HG03139 (cell line): ENCODE measurements around the gene CISTR.
"Not testable (repeated sequence)": the region's sequence is repeated elsewhere in the genome, so short reads cannot be mapped to it uniquely, and the experiment has no call there.

Experiments
- ATAC-seq: cut with Tn5 transposase; IDR thresholded peaks from one replicate; pipeline ENCODE4 v1.9.1; 2021; ENCODE audit not compliant: unreplicated experiment

Gene CISTR

GRCh38 chr12:53751336-53752191 is at the start of gene CISTR:
Gene CISTR, minus strand, starts transcription at chr12:53751979.
- ATAC-seq: no peak

DNA sequence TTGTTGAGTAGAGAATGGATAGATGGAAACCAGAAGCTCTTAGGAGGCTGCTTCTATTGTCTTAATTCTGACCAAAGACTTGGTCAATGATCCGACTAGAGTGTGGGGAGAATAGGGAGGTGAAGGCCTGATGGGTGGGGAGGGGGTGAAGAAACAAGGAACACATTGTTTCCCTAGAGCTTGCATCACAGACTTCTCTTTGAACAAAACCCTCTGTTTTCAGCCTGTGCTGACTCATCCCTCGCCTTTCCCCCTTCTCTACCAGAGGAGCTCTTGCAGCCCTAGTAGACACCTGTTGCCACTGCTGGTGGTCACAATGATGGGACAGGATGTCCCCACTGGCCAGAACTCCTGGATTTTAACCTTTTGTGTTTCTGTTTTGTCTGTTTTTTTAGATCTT is 46.8 kb upstream of the CISTR start:
- no peak for ATAC-seq

- no peak for ATAC-seq
Measured at GRCh38 chr12:53795927-53796326, 44.1 kb upstream of the CISTR start.

GRCh38 chr12:53793221-53793620 is 41.4 kb upstream of the CISTR start:
- no peak for ATAC-seq

DNA sequence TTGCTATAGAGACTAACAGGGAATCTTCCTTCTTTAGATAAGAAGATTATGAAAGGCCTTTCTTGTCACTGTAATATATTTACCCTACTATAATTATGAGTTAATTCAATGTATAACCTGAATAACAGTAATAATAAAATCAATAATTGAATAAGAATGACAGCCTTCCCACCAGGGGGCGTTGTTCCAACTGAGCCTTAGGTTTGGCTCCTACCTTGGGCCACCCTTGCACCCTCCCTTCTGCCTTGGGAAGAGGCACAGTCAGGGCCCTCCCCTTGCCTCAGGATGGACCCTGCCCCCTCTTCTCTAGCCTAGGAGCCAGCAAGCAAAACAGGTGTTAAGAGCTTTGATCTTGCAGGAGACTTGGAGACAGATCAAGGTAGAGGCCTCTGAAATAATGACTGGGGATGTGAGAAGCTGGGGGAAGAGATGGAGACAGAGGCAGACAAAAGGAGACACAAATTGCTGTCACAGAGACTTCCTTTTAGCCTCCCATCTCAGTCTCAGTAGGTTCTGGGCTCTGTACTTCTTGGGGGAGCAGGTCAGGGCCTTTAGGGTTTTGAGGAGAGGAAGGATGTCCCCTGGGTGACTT is 40.1 kb upstream of the CISTR start:
- ATAC-seq: no peak

- ATAC-seq: no peak
Measured at GRCh38 chr12:53789570-53789969, 37.8 kb upstream of the CISTR start.

DNA sequence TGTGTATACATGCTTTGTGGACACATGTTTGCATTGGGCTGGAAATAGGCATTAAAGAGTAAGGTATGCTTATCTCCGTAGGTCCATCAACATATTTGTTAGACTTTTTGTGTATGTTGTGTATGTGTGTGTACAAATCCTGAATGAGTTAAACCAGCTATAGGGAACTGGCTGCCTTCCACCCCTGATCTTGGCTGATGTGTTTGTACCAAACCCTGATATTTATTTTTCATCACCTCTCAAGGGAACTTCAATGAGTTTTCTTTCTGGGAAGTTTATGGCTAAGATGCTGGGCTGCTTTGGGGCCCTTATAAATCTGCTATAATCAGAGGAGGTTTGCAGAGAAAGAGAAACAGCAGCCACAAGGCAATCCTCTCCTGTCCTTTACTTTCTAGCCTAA is 37.1 kb upstream of the CISTR start:
- ATAC-seq: no peak

DNA sequence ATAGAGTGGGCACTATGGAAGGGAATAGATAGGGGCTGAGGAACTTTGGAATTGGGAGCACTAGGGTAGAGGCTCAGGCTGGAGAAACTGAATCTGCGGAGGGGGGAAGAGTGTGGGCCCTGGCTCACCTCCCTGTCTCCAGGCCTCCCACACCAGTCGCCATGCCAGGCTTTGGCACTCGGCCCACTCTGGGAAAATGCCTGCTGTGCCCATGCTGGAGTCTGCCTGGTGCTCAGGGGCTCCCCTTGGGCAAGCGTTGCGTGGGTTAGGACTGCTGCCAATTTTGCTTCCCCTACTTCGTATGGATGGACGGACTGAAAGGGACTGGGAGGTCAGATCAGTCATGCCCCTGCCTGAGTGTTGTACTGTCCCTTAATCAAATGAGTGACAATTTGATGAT is 34.6 kb upstream of the CISTR start:
- ATAC-seq: no peak

DNA sequence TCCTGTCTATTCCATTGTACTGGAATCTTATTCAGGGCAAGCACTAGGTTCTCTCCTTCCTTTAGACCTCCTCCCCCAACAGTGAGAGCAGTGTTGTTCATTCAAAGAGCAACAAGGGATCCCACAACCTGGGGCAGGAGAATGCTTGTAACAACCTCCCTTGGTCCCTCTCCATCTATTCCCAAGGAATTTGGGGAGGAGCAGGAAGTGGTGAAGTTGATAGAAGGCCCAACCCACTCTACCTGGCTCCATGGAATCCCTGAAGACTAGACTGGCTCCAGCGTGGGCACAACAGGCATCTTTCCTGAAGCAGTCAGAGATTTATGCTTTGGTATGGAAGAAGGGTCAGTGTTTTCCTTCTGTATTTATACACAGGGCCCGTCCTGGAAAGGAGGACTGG is 33.4 kb upstream of the CISTR start:
- no peak for ATAC-seq

- ATAC-seq: no peak
Measured at GRCh38 chr12:53782093-53782703, 30.4 kb upstream of the CISTR start.

GRCh38 chr12:53781228-53781801 is 29.5 kb upstream of the CISTR start:
- no peak for ATAC-seq

DNA sequence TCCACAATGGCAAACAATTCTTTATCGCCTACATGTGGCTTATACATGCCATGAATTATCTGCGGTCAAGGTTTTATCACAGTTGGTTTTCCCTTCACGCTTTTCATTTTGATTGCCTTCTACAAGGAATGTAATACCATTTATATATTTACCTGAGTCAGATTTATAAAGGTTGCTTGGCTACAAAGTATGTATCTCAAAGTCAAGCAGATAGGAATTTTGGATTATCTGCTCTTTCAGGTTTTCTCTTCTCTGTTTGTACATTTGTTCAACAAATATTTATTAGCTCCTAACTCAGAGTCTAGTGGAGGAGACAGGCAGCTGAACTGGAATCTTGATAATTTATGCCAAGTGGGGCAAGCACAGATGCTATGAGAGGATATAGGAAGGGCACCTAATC is 28.5 kb upstream of the CISTR start:
- no peak for ATAC-seq

GRCh38 chr12:53779679-53780078 is 27.9 kb upstream of the CISTR start:
- ATAC-seq: not testable (repeated sequence)

GRCh38 chr12:53777936-53778644 is 26.3 kb upstream of the CISTR start:
- no peak for ATAC-seq

DNA sequence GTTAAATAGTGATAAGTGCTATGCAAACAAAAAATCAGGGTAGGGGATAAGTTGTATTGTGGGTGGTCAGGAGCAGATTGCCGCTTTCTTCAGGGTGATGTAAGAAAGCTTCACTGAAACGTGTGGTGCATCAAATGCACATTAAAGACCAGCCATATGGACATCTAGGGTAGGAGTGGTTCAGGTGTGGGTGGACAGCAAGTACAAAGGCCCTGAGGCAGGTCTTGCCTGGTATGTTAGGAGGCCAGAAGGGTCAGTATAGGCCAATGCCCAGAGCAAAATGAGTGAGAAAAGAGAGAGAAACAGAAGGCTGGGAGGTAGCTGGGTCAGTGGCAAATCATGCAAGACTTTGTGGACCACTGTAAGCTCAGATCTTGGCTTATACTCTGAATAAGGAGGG is 25.6 kb upstream of the CISTR start:
- no peak for ATAC-seq

DNA sequence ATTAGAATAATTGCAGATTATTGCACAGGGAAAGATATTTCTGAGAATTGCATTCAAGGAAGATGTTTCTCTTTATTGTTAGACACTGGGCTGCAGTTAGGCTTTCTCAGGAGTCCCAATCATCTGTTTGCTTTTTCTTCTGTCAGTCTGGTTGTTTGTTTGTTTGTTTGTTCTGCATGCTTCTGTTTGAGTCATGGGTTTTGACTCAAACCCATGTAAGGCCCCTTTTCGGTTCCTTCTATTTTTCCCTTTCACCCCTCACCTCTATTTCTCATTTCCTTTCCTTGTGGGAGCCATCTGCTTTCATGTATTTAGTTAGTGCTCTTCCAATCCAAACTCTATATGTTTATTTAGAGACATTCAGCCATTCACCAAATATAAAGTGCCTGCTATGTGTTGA is 25.1 kb upstream of the CISTR start:
- no peak for ATAC-seq

GRCh38 chr12:53775478-53776145 is 23.8 kb upstream of the CISTR start:
- no peak for ATAC-seq

DNA sequence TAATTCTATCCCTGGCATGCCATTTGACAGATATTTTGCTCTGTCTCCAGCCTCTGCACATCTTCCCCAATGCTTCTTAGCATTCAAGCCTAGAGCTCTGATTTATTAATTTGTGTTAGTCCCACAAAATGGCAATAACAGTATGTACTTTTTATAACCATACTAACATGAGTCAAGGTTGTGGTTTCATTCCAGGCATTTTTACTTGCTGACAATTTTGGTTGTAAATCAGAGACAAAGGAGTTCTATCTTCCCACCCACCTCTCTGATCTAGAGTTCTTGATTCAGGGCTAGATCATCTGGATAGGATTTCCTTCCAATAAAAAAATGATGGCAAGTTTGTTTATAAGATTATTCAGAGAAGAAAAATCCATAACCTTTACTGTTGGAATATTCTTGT is 18.5 kb upstream of the CISTR start:
- no peak for ATAC-seq

DNA sequence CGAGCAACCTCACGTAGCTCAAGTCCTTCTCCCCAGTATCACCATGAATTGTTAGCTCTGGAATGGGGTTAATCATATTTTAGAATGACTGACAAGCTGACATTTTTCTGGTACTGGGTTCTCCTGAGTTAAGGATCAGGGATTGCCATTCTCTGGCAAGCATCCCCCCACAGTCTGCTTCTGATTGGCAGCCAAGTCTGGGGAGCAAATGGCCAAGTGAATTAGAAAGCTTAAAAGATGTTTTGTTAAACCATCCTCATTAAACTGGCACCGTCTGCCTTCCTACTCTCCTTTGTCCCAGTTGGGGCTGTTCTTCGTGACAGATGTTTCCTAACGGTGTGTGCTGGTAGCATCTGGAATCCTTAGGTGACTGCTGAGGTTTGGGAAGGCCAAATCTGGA is 17.2 kb upstream of the CISTR start:
- ATAC-seq: no peak

DNA sequence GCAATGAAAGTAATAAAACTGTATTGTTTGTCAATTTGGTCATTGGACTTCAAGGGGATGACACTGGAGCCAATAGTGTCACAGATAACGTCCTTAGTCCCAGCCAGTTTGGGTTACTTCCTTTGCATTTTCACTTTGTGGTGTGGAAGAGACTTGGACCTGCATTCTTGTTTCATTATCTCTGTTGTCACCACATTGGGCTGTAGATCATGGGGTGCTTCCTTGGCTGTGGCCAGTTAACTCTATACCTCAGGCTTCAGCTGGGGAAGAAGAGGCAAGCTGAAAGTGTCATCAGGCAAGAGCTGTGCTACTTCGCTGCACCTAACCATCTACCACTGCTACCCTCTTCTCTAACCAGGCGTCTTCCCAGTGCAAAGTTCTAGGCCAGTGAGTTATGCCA is 15.1 kb upstream of the CISTR start:
- no peak for ATAC-seq

DNA sequence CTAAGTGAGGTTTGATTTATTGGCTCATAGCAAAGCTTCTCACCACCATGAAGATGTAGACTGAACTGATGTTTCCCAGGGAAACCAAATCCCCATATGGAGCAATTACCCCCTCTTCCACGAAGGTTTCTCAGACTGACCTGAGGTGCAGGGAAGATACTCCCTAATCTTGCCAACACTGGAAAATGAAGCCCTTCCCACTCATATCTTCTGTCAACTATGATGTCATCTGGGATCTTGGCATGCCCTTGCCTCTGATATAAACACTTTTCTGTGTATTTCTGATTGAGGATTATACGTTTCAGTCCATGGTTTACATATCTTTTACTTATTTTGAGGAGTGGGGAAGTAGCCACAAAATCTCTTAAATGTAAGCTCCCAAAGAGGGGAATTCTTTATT is 14.1 kb upstream of the CISTR start:
- ATAC-seq: no peak
